ENCODE data around the gene IL1RAPL2.
"Not testable (repeated sequence)": the region's sequence is repeated elsewhere in the genome, so short reads cannot be mapped to it uniquely, and the experiment has no call there.

IL1RAPL2 gene

DNA sequence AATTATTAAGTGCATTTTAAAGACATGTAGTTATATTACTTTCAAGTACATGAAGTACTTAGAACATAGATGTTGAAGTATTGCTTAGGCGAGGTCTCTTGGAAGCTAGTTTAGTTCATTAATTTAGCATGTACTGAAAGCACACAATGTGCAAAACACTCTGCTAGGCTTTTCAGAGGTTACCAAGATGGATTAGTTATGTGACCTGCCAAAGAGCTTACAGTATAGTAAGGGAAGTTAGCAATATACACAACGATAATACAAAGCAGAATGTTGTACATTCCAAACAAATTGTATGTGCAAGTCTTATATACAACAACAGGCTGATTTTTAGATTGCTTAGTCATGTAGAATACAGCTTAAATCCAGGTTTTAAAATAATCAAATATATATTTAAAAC lies 1137.9 kb downstream of the IL1RAPL2 start:
- no peak for DNase-seq (ENCODE audit: low spot score)

DNA sequence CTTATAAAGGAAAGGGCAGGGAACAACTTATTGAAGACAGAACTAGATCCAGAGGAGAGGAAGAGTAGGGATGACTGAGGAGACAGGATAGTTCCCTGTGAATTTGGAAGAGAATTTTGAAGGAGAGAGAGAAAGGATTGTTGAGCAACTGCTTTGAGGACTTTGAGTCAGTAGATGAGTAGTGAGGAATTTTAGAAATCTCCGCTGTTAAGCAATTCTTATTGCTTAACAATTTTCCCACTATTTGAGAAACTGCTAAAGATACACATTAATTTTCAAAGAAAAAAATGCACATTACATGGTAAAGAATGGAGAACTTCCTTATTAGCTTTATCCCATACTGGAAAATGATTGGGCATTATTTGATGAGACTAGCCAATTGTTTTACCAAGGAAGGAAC lies 1140.0 kb downstream of the IL1RAPL2 start:
- no peak for DNase-seq (ENCODE audit: low spot score)

DNA sequence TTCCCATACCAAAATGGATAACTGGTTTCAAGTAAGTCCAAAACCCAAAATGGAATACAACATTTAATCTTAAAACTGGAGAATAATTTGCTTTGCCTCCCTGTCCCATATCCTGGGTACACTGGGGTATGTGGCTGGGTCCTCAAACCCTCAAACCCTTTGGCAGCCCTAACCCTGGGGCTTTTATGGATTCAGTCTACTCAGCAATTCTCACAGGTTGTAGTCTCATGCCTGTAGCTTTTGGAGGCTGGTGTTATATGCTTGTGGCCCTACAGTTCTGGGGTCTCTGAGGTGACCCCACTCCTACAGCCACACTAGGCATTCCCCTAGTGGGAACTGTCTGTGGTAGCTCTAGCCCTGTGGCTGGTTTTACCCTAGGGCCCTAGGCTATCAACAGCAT lies 1145.8 kb downstream of the IL1RAPL2 start:
- DNase-seq (ENCODE audit: low spot score), result no peak

DNA sequence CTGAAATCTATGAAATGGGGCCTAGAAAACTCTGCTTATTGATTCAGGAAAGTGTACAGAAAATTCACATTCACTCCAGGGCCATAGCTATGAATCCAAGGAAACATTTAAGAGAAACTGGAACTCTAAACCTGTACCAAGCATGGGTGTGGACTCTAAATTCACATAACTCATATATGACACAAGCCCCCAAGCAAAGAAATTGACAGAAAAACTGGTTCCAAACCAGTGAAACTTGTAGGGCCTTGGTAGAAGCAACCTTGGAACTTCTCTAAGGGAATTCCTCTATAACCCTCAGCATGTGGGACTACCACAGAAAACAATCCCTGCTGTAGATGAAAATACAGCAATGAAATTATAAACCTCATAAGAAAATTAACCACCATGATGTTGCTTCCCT lies 1149.7 kb downstream of the IL1RAPL2 start:
- no peak for DNase-seq (ENCODE audit: low spot score)

DNA sequence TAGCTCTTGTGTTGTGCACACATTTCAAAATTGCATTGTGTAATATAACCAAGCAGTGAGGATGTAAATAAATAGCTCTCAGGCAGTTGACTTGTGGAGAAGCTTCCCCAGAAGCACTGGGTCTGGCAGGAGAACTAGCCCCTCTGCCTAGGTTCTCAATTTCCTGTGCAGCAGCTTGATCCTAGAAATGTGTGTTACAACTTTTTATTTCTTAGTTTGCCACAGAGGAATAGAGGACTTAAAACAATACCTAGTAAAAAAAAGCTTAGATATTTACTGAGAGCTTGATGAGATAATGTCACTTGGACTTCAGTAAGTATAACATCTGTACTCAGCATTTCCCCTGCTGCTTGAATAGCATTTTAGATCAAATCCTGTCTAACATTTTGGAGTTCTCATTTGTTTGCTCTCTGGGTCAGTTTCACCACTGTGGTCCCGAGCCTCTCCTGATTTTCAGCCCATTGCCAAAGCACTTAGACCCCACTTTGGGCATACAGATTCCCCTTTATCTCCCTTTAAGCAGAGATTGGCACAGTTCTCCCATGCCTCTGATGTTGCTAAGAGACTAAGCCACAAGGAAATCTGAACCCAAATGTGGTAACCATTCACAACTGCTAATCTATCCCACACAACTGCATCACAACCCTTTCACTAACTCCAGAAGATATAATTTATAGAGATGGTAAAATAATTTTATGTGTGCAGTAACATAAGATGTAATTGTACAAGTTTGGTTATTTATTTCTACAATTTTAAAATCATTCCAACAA lies 1158.2 kb downstream of the IL1RAPL2 start:
- no peak for DNase-seq (ENCODE audit: low spot score)

GRCh38 chrX:105725228-105725627 lies 1159.2 kb downstream of the IL1RAPL2 start:
- DNase-seq (ENCODE audit: low spot score), result no peak

GRCh38 chrX:105738162-105738561 lies 1172.2 kb downstream of the IL1RAPL2 start:
- no peak for DNase-seq (ENCODE audit: low spot score)

- no peak for DNase-seq (ENCODE audit: low spot score)
Observed at GRCh38 chrX:105744291-105744690, 1178.3 kb downstream of the IL1RAPL2 start.

DNA sequence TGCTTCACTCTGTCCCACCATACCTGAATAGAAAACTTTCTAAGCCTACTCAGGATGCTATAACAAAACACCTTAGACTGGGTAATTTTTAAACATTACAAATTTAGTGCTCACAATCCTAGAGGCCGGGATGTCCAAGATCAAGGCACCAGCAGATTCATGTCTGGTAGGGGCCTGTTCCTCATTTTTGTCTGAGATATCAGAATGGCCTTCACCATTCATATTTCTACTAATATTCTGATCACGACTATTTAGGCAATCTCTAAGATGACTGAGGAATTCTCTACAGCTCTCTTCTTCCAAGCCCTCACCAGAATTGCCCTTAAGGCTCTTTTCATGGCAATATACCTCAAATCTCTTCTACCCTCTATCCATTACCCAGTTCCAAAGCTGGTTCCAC lies 1178.9 kb downstream of the IL1RAPL2 start:
- DNase-seq (ENCODE audit: low spot score), result no peak

- no peak for DNase-seq (ENCODE audit: low spot score)
Observed at GRCh38 chrX:105745863-105746262, 1179.9 kb downstream of the IL1RAPL2 start.

DNA sequence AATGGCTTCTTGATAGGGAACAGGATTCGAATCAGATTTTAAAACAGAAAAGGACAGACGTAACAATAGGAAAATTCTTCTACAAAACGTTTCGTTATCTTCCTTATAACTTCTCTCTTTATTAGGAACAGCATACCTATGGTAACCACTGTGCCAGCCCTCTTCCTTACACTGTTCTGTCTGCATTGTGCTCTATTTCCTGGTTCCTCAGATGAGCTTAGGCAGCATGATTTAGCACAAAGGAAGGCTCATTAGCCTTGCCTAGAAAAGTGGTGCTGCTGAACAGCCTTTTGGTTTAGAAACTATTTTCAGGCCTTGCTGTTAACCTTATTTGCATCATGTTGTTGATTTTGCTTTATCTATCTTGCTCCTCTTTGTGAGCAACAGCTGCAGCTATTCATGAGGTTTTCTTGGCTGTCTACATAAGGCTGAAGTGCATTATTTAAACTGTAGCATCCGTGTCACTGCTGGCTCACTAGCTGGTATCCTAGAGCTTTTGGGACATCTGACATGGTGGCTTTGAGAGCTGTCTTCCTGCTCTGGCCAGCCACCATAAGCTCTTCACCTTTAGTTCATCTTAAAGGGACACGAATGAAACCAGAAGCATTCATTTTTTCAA lies 1186.4 kb downstream of the IL1RAPL2 start:
- no peak for DNase-seq (ENCODE audit: low spot score)

GRCh38 chrX:105753411-105753810 lies 1187.4 kb downstream of the IL1RAPL2 start:
- DNase-seq (ENCODE audit: low spot score), result no peak

DNA sequence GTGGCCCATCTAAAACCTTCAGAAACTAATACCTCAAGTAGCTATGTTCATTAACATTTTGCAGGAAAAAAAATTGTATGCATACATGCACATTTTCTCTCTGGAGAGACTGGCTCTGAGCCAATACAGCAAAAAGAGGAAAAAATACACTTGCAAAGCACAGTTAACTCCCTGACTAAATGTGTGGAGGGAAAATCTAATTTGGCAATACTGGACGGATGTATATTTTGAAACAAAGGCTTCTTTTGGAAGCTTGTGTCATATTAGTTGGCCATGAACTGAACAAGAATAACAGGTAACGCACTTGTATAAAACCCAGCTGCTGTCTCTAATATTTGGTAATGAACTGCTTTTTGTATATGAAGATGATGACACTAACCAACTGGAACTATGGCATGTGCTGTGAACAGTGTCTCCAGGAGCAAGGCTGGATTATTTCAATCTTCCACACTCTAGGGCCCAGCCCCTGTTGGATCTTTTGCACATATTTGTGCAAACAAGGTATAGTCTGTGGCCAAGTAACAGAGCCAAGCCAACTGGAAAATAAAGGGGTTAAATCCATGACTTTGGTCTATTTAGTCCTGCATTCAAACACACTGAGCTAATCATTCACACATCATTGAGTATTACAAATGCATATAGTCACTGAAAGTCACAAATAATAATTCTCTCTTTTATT lies 1188.4 kb downstream of the IL1RAPL2 start:
- DNase-seq (ENCODE audit: low spot score), result no peak

GRCh38 chrX:105755109-105755508 lies 1189.1 kb downstream of the IL1RAPL2 start:
- DNase-seq (ENCODE audit: low spot score), result no peak

- no peak for DNase-seq (ENCODE audit: low spot score)
Observed at GRCh38 chrX:105758754-105759153, 1192.8 kb downstream of the IL1RAPL2 start.

DNA sequence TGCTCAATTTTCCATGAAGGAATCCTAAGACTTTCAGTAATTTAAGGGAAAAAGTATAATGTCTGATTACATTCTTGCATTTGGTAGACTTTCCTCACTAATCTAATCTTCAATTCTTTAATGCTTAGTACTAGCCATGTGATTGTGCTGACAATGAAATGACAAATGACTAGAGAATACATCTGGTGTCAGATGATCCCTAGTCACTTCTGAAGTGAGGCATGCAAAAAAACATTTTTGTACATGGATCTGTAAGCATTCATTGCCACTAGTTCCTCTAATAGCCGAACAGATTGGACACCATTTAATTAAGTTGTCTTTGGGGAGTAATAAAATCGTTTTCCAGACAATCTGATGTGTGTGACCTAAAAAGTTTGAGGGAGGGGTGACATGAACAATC lies 1193.6 kb downstream of the IL1RAPL2 start:
- no peak for DNase-seq (ENCODE audit: low spot score)

DNA sequence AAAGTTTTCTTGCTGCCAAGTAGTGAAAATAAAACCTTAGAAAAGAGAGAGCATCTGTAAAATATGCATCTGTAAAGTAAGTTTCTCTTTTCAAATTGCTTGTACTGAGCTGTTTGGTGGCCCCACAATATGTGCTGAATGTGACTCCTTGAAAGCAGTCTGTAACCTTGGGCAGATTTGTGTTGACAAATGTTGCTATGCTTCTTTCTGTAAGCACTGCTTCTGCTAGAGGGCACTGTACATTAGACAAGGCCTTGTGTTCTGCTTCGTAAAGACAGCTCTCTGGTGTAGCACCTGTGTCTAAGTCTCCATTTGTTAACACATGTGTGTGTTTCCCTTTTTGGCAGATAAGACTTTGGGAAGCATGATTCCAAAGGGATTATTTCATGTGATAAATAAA lies 1199.7 kb downstream of the IL1RAPL2 start:
- DNase-seq (ENCODE audit: low spot score), result peak; percentile 1

DNA sequence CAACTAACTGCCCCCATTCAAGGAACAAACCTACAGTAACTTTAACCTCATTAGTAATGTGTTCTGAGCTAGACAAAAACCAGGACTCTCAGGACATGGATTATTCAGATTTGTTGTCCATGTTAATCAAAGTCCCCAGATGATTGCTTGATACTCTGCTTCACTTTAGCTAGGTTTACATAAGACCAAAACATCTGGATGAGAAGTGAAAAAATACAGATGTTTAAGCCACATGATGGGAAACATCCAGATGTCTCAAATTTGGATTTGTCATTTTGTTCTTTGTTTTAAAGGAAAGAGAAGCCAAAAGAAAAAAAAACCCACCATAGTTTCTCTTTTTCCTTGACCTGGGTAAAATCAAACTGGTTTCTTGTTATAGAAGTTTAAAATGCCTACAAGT lies 1207.8 kb downstream of the IL1RAPL2 start:
- no peak for DNase-seq (ENCODE audit: low spot score)

- DNase-seq (ENCODE audit: low spot score), result no peak
Observed at GRCh38 chrX:105775679-105776078, 1209.7 kb downstream of the IL1RAPL2 start.

DNA sequence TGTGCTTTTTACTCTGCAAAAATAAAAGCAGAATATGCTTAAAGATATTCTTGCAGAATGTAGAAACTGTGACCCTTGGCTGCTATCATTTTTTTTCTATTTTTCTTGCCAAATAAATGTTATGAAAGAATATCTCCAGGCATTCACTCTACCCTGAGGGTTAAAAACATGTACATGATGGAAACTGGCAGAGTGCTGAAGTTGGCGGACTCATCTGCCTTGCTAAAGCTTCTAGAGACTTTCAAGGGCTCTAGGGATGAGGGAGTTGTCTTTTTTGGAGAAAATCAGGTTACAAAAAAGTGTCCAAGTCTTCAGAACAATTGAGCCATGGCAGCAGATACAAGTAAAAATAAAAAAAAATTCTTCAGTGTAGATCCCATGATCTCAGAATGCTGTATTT lies 1215.8 kb downstream of the IL1RAPL2 start:
- no peak for DNase-seq (ENCODE audit: low spot score)

- DNase-seq (ENCODE audit: low spot score), result not testable (repeated sequence)
Observed at GRCh38 chrX:105796877-105797276, 1230.9 kb downstream of the IL1RAPL2 start.

DNA sequence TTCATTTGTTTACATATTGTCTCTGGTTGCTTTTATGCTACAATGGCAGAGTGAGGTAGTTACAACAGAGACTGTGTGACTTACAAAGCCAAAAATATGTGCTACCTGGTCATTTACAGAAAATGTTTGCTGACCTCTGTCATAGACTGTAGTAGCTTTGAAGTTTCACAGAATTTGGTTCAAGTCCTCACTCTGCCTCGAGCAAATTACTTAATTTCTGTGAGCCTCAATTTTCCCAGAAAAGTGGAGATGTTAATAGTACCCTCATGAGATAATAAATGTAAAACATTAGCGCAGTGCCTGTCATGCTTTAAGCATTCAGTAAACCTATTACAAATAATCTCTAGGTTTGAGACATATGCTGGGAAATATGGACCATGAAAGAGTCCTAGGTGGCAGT lies 1237.9 kb downstream of the IL1RAPL2 start:
- DNase-seq (ENCODE audit: low spot score), result no peak

- DNase-seq (ENCODE audit: low spot score), result not testable (repeated sequence)
Observed at GRCh38 chrX:105805655-105806054, 1239.7 kb downstream of the IL1RAPL2 start.

All from HuH-7 (cell line).